Neural cell (in vitro differentiated cells): ENCODE data around the gene ENKD1. TPM values are rescaled to one million over a fixed set of nuclear protein-coding genes. Genes with fewer than 3 reads are reported as not detected.

Experiments
- H2AFZ ChIP-seq: fragments of 200-600, 300-800 bp; sonication (generic), shearing (Covaris generic); 2 replicates; pipeline ENCODE4 v1.6.0; 2014; ENCODE audit warnings: low read depth, mild to moderate bottlenecking, antibody characterized with exemption, low read length, moderate library complexity
- H3F3A ChIP-seq: fragments of 200-600 bp; shearing (Covaris generic); 2 replicates; pipeline ENCODE4 v1.6.1; 2016; ENCODE audit warnings: mild to moderate bottlenecking, moderate library complexity, mixed read lengths, antibody characterized with exemption, low read length; ENCODE audit not compliant: insufficient read depth, poor library complexity, severe bottlenecking
- H3K27ac ChIP-seq: fragments of 200-600, 300-800 bp; sonication (generic), shearing (Covaris generic); 2 replicates; pipeline ENCODE4 v1.5.1; 2014; ENCODE audit warnings: mild to moderate bottlenecking, low read length, moderate library complexity
- H3K27me3 ChIP-seq: fragments of 300-800, 200-600 bp; sonication (generic), shearing (Covaris generic); 2 replicates; pipeline ENCODE4 v1.6.0; 2014; ENCODE audit warnings: mild to moderate bottlenecking, low read depth, low read length, moderate library complexity; ENCODE audit not compliant: insufficient read depth
- H3K36me3 ChIP-seq: fragments of 300-800, 200-600 bp; sonication (generic), shearing (Covaris generic); 2 replicates; pipeline ENCODE4 v1.5.1; 2014; ENCODE audit warnings: mild to moderate bottlenecking, antibody characterized with exemption, low read length, moderate library complexity; ENCODE audit not compliant: insufficient read depth
- H3K4me2 ChIP-seq: fragments of 300-800, 200-600 bp; sonication (generic), shearing (Covaris generic); 2 replicates; pipeline ENCODE4 v1.6.0; 2014; ENCODE audit warnings: mild to moderate bottlenecking, low read length
- H3K4me3 ChIP-seq: fragments of 300-800, 200-600 bp; sonication (generic), shearing (Covaris generic); 2 replicates; pipeline ENCODE4 v1.5.1; 2014; ENCODE audit warnings: mild to moderate bottlenecking, low read length, moderate library complexity
- H3K79me2 ChIP-seq: fragments of 200-600 bp; shearing (Covaris generic); replicated peaks from 2 replicates; pipeline ENCODE4 v1.6.0; 2014; ENCODE audit warnings: mild to moderate bottlenecking, low read length, moderate library complexity; ENCODE audit not compliant: insufficient read depth
- H3K9ac ChIP-seq: fragments of 300-800, 200-600 bp; sonication (generic), shearing (Covaris generic); 2 replicates; pipeline ENCODE4 v1.6.1; 2016; ENCODE audit warnings: mild to moderate bottlenecking, low read length, mixed read lengths
- H3K9me2 ChIP-seq: fragments of 200-600 bp; shearing (Covaris generic); 2 replicates; pipeline ENCODE4 v1.6.1; 2016; ENCODE audit warnings: mild to moderate bottlenecking, low read length, mixed read lengths; ENCODE audit not compliant: insufficient read depth
- H3K9me3 ChIP-seq: fragments of 200-600, 300-800 bp; sonication (generic), shearing (Covaris generic); 2 replicates; pipeline ENCODE4 v1.6.1; 2016; ENCODE audit warnings: mild to moderate bottlenecking, mixed run types, low read length, moderate library complexity, mixed read lengths
- H4K20me1 ChIP-seq: fragments of 200-600 bp; shearing (Covaris generic); 2 replicates; pipeline ENCODE4 v1.6.1; 2016; ENCODE audit warnings: mild to moderate bottlenecking, mixed run types; ENCODE audit not compliant: insufficient read depth
- EP300 ChIP-seq: fragments of 450-650 bp; conservative IDR thresholded peaks from 2 replicates; pipeline ENCODE4 v1.6.1; 2014; ENCODE audit warnings: antibody characterized with exemption, mild to moderate bottlenecking, moderate library complexity; ENCODE audit not compliant: poor library complexity, severe bottlenecking
- EZH2 ChIP-seq: fragments of 200-600, 300-800 bp; shearing (Covaris generic), sonication (generic); IDR thresholded peaks from 2 replicates; pipeline ENCODE4 v1.6.1; 2014; ENCODE audit warnings: antibody characterized with exemption, low read length, borderline replicate concordance, mild to moderate bottlenecking; ENCODE audit not compliant: insufficient read depth, poor library complexity, severe bottlenecking
- MXI1 ChIP-seq: fragments of 450-650 bp; conservative IDR thresholded peaks from 2 replicates; pipeline ENCODE4 v1.6.1; 2014; ENCODE audit warnings: antibody characterized with exemption, mild to moderate bottlenecking; ENCODE audit not compliant: poor library complexity, severe bottlenecking
- POLR2AphosphoS5 ChIP-seq: IDR thresholded peaks from 2 replicates; pipeline ENCODE4 v1.6.1; 2012
- RAD21 ChIP-seq: fragments of 450-650 bp; conservative IDR thresholded peaks from 2 replicates; pipeline ENCODE4 v1.6.1; 2014; ENCODE audit warnings: antibody characterized with exemption, mild to moderate bottlenecking, moderate library complexity
- REST ChIP-seq: IDR thresholded peaks from 2 replicates; pipeline ENCODE4 v1.6.1; 2012; ENCODE audit warnings: borderline replicate concordance
- SMC3 ChIP-seq: fragments of 450-650 bp; conservative IDR thresholded peaks from 2 replicates; pipeline ENCODE4 v1.6.1; 2014; ENCODE audit warnings: antibody characterized with exemption, mild to moderate bottlenecking, moderate library complexity; ENCODE audit not compliant: poor library complexity
- TAF1 ChIP-seq: IDR thresholded peaks from 2 replicates; pipeline ENCODE4 v1.6.1; 2012; ENCODE audit warnings: low read depth
- polyA plus RNA-seq: library from polyadenylated mRNA; depleted of rRNA; stranded (reverse); fragments of >200 nt; gene quantifications from 2 replicates; pipeline ENCODE4 v1.2.3, GENCODE V29; 2014
- TF ChIP-seq, protein P1 (sequence below): fragments of 450-650 bp; IDR thresholded peaks from 2 replicates; pipeline ENCODE4 v1.5.1; 2014; ENCODE audit warnings: antibody characterized with exemption, mild to moderate bottlenecking, moderate library complexity; ENCODE audit not compliant: poor library complexity, severe bottlenecking

ENKD1 gene
- polyA plus RNA-seq, 1 donor from 2014 or later = 36.6 TPM

GRCh38 chr16:67648764-67649407 lies 17.7 kb downstream of the ENKD1 start:
- no peaks in the 10 kb centered on the region for H4K20me1 ChIP-seq
- no peak overlapping the region for H3K4me3 ChIP-seq
- TF ChIP-seq POLR2AphosphoS5 = no peak
- TF ChIP-seq RAD21 = no peak
- TF ChIP-seq REST = no peak
- no peak for TF ChIP-seq SMC3
- no peak for TF ChIP-seq TAF1
- TF ChIP-seq EZH2 = no peak
- no peak for TF ChIP-seq EP300
- TF ChIP-seq, protein P1, sequence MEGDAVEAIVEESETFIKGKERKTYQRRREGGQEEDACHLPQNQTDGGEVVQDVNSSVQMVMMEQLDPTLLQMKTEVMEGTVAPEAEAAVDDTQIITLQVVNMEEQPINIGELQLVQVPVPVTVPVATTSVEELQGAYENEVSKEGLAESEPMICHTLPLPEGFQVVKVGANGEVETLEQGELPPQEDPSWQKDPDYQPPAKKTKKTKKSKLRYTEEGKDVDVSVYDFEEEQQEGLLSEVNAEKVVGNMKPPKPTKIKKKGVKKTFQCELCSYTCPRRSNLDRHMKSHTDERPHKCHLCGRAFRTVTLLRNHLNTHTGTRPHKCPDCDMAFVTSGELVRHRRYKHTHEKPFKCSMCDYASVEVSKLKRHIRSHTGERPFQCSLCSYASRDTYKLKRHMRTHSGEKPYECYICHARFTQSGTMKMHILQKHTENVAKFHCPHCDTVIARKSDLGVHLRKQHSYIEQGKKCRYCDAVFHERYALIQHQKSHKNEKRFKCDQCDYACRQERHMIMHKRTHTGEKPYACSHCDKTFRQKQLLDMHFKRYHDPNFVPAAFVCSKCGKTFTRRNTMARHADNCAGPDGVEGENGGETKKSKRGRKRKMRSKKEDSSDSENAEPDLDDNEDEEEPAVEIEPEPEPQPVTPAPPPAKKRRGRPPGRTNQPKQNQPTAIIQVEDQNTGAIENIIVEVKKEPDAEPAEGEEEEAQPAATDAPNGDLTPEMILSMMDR = no peak
- TF ChIP-seq MXI1 = no peak
- no peaks in the 10 kb centered on the region for H3K36me3 ChIP-seq
- no peak overlapping the region for H3K27ac ChIP-seq
- H3K4me2 ChIP-seq = no peak overlapping the region
- H3K79me2 ChIP-seq = no peaks in the 10 kb centered on the region
- no peak overlapping the region for H3K9ac ChIP-seq
- no peaks in the 10 kb centered on the region for H3F3A ChIP-seq
- H3K9me2 ChIP-seq = no peaks in the 10 kb centered on the region
- H3K27me3 ChIP-seq = peaks cover 55% of the 10 kb centered on the region
- no peak overlapping the region for H2AFZ ChIP-seq
- no peaks in the 10 kb centered on the region for H3K9me3 ChIP-seq

DNA sequence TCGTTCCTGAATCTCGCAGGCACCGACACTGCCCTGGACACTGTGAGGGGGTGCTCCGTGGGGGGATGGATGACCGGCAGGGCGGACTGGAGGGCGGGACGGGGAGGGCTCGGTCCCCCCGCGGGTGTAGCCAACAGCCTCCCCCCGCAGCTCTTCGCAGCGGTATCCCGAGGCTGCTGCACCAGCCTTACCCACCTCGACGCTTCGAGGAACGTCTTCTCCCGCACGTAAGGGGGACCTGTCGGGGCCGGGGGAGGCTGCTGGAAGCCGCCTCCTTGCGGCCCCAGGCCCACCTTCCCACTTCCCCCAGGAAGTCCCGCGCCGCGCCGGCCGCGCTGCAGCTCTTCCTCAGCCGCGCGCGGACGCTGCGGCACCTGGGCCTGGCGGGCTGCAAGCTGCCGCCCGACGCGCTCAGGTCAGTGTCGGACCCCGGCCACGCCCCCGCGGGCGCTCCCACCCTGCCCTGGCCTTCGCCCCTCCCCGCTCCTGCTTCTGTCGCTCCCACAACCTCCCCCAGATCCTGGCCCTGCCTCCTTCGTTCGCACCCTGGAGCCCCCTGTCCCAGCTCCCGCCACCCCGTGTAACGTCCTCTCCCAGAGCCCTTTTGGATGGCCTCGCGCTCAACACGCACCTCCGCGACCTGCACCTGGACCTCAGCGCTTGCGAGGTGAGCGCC lies 18.3 kb downstream of the ENKD1 start:
- no peaks in the 10 kb centered on the region for H3K36me3 ChIP-seq
- H3F3A ChIP-seq = no peaks in the 10 kb centered on the region
- H3K4me2 ChIP-seq = no peak overlapping the region
- no peak overlapping the region for H2AFZ ChIP-seq
- no peak overlapping the region for H3K9ac ChIP-seq
- H3K79me2 ChIP-seq = no peaks in the 10 kb centered on the region
- TF ChIP-seq, protein P1 = no peak
- TF ChIP-seq SMC3 (no peak), REST (no peak), MXI1 (no peak), POLR2AphosphoS5 (no peak), EZH2 (no peak)
- no peaks in the 10 kb centered on the region for H3K9me3 ChIP-seq
- H3K4me3 ChIP-seq = no peak overlapping the region
- peaks cover 57% of the 10 kb centered on the region for H3K27me3 ChIP-seq
- no peaks in the 10 kb centered on the region for H3K9me2 ChIP-seq
- no peak overlapping the region for H3K27ac ChIP-seq
- no peaks in the 10 kb centered on the region for H4K20me1 ChIP-seq
